ENCODE measurements around the gene UBL4A.

Gene UBL4A

GRCh38 chrX:154467556-154467955, 18.9 kb downstream of the UBL4A start:
- Histone ChIP-seq H3K4me1 (no peaks in the 10 kb centered on the region), H3K9me3 (peaks cover 36% of the 10 kb centered on the region), H3K4me2 (no peak overlapping the region), H3K27ac (no peak overlapping the region), H3K36me3 (peaks cover 96% of the 10 kb centered on the region), H4K20me1 (peaks cover 32% of the 10 kb centered on the region), H3K4me3 (no peak overlapping the region), H3K9ac (no peak overlapping the region), H3K27me3 (no peaks in the 10 kb centered on the region)
- TF ChIP-seq Cebpa-rat (IDR thresholded peaks at IDR 0.05) = no peak

GRCh38 chrX:154466907-154467306, 19.5 kb downstream of the UBL4A start:
- H3K4me3 ChIP-seq = no peak overlapping the region
- no peak for TF ChIP-seq Cebpa-rat (IDR thresholded peaks at IDR 0.05)
- peaks cover 36% of the 10 kb centered on the region for H3K9me3 ChIP-seq
- H3K4me2 ChIP-seq = no peak overlapping the region
- H3K9ac ChIP-seq = no peak overlapping the region
- peaks cover 39% of the 10 kb centered on the region for H4K20me1 ChIP-seq
- H3K27me3 ChIP-seq = no peaks in the 10 kb centered on the region
- H3K27ac ChIP-seq = no peak overlapping the region
- no peaks in the 10 kb centered on the region for H3K4me1 ChIP-seq
- H3K36me3 ChIP-seq = peaks cover 96% of the 10 kb centered on the region

GRCh38 chrX:154466036-154466435, 20.4 kb downstream of the UBL4A start:
- H3K9me3 ChIP-seq = peaks cover 36% of the 10 kb centered on the region
- no peak overlapping the region for H3K9ac ChIP-seq
- H3K27ac ChIP-seq = no peak overlapping the region
- H3K4me1 ChIP-seq = no peaks in the 10 kb centered on the region
- no peak overlapping the region for H3K4me3 ChIP-seq
- no peak overlapping the region for H3K4me2 ChIP-seq
- no peak for TF ChIP-seq Cebpa-rat (IDR thresholded peaks at IDR 0.05)
- H4K20me1 ChIP-seq = peaks cover 48% of the 10 kb centered on the region
- peaks cover 96% of the 10 kb centered on the region for H3K36me3 ChIP-seq
- H3K27me3 ChIP-seq = peaks cover 5% of the 10 kb centered on the region; the same call in 1 of the 2 replicates

GRCh38 chrX:154465601-154466000, 20.8 kb downstream of the UBL4A start:
- Histone ChIP-seq H3K4me1 (peaks cover 1% of the 10 kb centered on the region; the same call in 1 of the 2 replicates), H3K9me3 (peaks cover 36% of the 10 kb centered on the region), H4K20me1 (peaks cover 52% of the 10 kb centered on the region), H3K4me3 (no peak overlapping the region), H3K4me2 (no peak overlapping the region), H3K9ac (no peak overlapping the region), H3K36me3 (peaks cover 96% of the 10 kb centered on the region), H3K27me3 (peaks cover 5% of the 10 kb centered on the region; the same call in 1 of the 2 replicates), H3K27ac (no peak overlapping the region)
- TF ChIP-seq Cebpa-rat (IDR thresholded peaks at IDR 0.05) = no peak

GRCh38 chrX:154464806-154465365, 21.5 kb downstream of the UBL4A start:
- TF ChIP-seq Cebpa-rat (IDR thresholded peaks at IDR 0.05) = no peak
- peaks cover 5% of the 10 kb centered on the region; the same call in 1 of the 2 replicates for H3K27me3 ChIP-seq
- no peak overlapping the region for H3K27ac ChIP-seq
- H3K4me1 ChIP-seq = peaks cover 9% of the 10 kb centered on the region
- H3K4me2 ChIP-seq = no peak overlapping the region
- H3K9ac ChIP-seq = no peak overlapping the region
- peaks cover 94% of the 10 kb centered on the region for H3K36me3 ChIP-seq
- H3K9me3 ChIP-seq = peaks cover 31% of the 10 kb centered on the region
- H4K20me1 ChIP-seq = peaks cover 59% of the 10 kb centered on the region
- no peak overlapping the region for H3K4me3 ChIP-seq

GRCh38 chrX:154463611-154464220, 22.7 kb downstream of the UBL4A start:
- Histone ChIP-seq H3K9me3 (peaks cover 26% of the 10 kb centered on the region), H4K20me1 (peaks cover 65% of the 10 kb centered on the region), H3K4me1 (peaks cover 16% of the 10 kb centered on the region), H3K27ac (no peak overlapping the region), H3K4me2 (no peak overlapping the region), H3K27me3 (peaks cover 5% of the 10 kb centered on the region; the same call in 1 of the 2 replicates), H3K4me3 (no peak overlapping the region), H3K36me3 (peaks cover 82% of the 10 kb centered on the region), H3K9ac (no peak overlapping the region)
- TF ChIP-seq Cebpa-rat (IDR thresholded peaks at IDR 0.05) = no peak

GRCh38 chrX:154462396-154462795, 24.0 kb downstream of the UBL4A start:
- H3K9ac ChIP-seq = no peak overlapping the region
- H3K4me2 ChIP-seq = no peak overlapping the region
- H3K27me3 ChIP-seq = peaks cover 5% of the 10 kb centered on the region; the same call in 1 of the 2 replicates
- no peak overlapping the region for H3K27ac ChIP-seq
- H3K36me3 ChIP-seq = peaks cover 69% of the 10 kb centered on the region
- peaks cover 65% of the 10 kb centered on the region for H4K20me1 ChIP-seq
- H3K9me3 ChIP-seq = peaks cover 25% of the 10 kb centered on the region
- H3K4me3 ChIP-seq = no peak overlapping the region
- no peak for TF ChIP-seq Cebpa-rat (IDR thresholded peaks at IDR 0.05)
- H3K4me1 ChIP-seq = peaks cover 16% of the 10 kb centered on the region

GRCh38 chrX:154460326-154460725, 26.1 kb downstream of the UBL4A start:
- no peak for TF ChIP-seq Cebpa-rat (IDR thresholded peaks at IDR 0.05)
- Histone ChIP-seq H3K27me3 (peaks cover 5% of the 10 kb centered on the region; the same call in 1 of the 2 replicates), H3K4me3 (peak overlapping the region; percentile 79), H4K20me1 (peaks cover 62% of the 10 kb centered on the region), H3K36me3 (peaks cover 50% of the 10 kb centered on the region), H3K27ac (no peak overlapping the region), H3K9ac (peak overlapping the region; percentile 68), H3K4me2 (peak overlapping the region; percentile 87), H3K4me1 (peaks cover 16% of the 10 kb centered on the region), H3K9me3 (0 out of 2 replicates have a peak, but pooled peaks cover 13% of the 10 kb centered on the region)

GRCh38 chrX:154459832-154460231, 26.6 kb downstream of the UBL4A start:
- peaks cover 46% of the 10 kb centered on the region for H3K36me3 ChIP-seq
- H3K27me3 ChIP-seq = peaks cover 5% of the 10 kb centered on the region; the same call in 1 of the 2 replicates
- no peak for TF ChIP-seq Cebpa-rat (IDR thresholded peaks at IDR 0.05)
- H3K4me2 ChIP-seq = peak overlapping the region; percentile 87
- H4K20me1 ChIP-seq = peaks cover 57% of the 10 kb centered on the region
- 0 out of 2 replicates have a peak overlapping the region, but pooled peaks have one; percentile 26 for H3K27ac ChIP-seq
- peak overlapping the region; percentile 79 for H3K4me3 ChIP-seq
- peaks cover 16% of the 10 kb centered on the region for H3K4me1 ChIP-seq
- H3K9ac ChIP-seq = peak overlapping the region; percentile 68
- H3K9me3 ChIP-seq = 0 out of 2 replicates have a peak, but pooled peaks cover 13% of the 10 kb centered on the region

Measured in BLaER1 (cell line).